ENCODE results near the gene TPX2. TPM values are rescaled to one million over a fixed set of nuclear protein-coding genes. Genes with fewer than 3 reads are reported as not detected.

The TPX2 gene
- total RNA-seq, 1 donor from 2014 or later: 44.7 TPM

- Mint-ChIP-seq H3K36me3 (ENCODE audit: unreplicated experiment) (no peaks in the 10 kb centered on the region), H3K27ac (ENCODE audit: unreplicated experiment) (no peak overlapping the region), H3K9me3 (ENCODE audit: unreplicated experiment) (no peaks in the 10 kb centered on the region), H3K27me3 (ENCODE audit: unreplicated experiment) (no peaks in the 10 kb centered on the region), H3K4me3 (ENCODE audit: unreplicated experiment) (no peak overlapping the region), H3K4me1 (ENCODE audit: low read depth, unreplicated experiment) (peaks cover 13% of the 10 kb centered on the region)
- no peak for TF ChIP-seq CTCF (IDR thresholded peaks at IDR 0.05; ENCODE audit: partially characterized antibody, unreplicated experiment)
- no peak for DNase-seq
Observed at GRCh38 chr20:31747640-31748039, 8.6 kb downstream of the TPX2 start.

- no peak overlapping the region for H3K4me3 Mint-ChIP-seq (ENCODE audit: unreplicated experiment)
- H3K27ac Mint-ChIP-seq (ENCODE audit: unreplicated experiment): no peak overlapping the region
- no peak for DNase-seq
- TF ChIP-seq CTCF (IDR thresholded peaks at IDR 0.05; ENCODE audit: partially characterized antibody, unreplicated experiment): no peak
- no peaks in the 10 kb centered on the region for H3K9me3 Mint-ChIP-seq (ENCODE audit: unreplicated experiment)
- H3K36me3 Mint-ChIP-seq (ENCODE audit: unreplicated experiment): no peaks in the 10 kb centered on the region
- H3K27me3 Mint-ChIP-seq (ENCODE audit: unreplicated experiment): no peaks in the 10 kb centered on the region
- peaks cover 13% of the 10 kb centered on the region for H3K4me1 Mint-ChIP-seq (ENCODE audit: low read depth, unreplicated experiment)
Observed at GRCh38 chr20:31749223-31749622, 10.1 kb downstream of the TPX2 start.

GRCh38 chr20:31751126-31751525 is 12.0 kb downstream of the TPX2 start:
- Mint-ChIP-seq H3K4me1 (ENCODE audit: low read depth, unreplicated experiment) (peaks cover 12% of the 10 kb centered on the region), H3K27ac (ENCODE audit: unreplicated experiment) (no peak overlapping the region), H3K9me3 (ENCODE audit: unreplicated experiment) (no peaks in the 10 kb centered on the region), H3K27me3 (ENCODE audit: unreplicated experiment) (no peaks in the 10 kb centered on the region), H3K36me3 (ENCODE audit: unreplicated experiment) (no peaks in the 10 kb centered on the region), H3K4me3 (ENCODE audit: unreplicated experiment) (no peak overlapping the region)
- no peak for DNase-seq
- no peak for TF ChIP-seq CTCF (IDR thresholded peaks at IDR 0.05; ENCODE audit: partially characterized antibody, unreplicated experiment)

- Mint-ChIP-seq H3K4me1 (ENCODE audit: low read depth, unreplicated experiment) (no peaks in the 10 kb centered on the region), H3K36me3 (ENCODE audit: unreplicated experiment) (no peaks in the 10 kb centered on the region), H3K27ac (ENCODE audit: unreplicated experiment) (no peak overlapping the region), H3K9me3 (ENCODE audit: unreplicated experiment) (no peaks in the 10 kb centered on the region), H3K4me3 (ENCODE audit: unreplicated experiment) (no peak overlapping the region), H3K27me3 (ENCODE audit: unreplicated experiment) (no peaks in the 10 kb centered on the region)
- no peak for TF ChIP-seq CTCF (IDR thresholded peaks at IDR 0.05; ENCODE audit: partially characterized antibody, unreplicated experiment)
- DNase-seq: no peak
Observed at GRCh38 chr20:31757254-31757653, 18.2 kb downstream of the TPX2 start.

- Mint-ChIP-seq H3K27me3 (ENCODE audit: unreplicated experiment) (no peaks in the 10 kb centered on the region), H3K9me3 (ENCODE audit: unreplicated experiment) (peaks cover 2% of the 10 kb centered on the region), H3K27ac (ENCODE audit: unreplicated experiment) (no peak overlapping the region), H3K4me3 (ENCODE audit: unreplicated experiment) (no peak overlapping the region), H3K36me3 (ENCODE audit: unreplicated experiment) (no peaks in the 10 kb centered on the region), H3K4me1 (ENCODE audit: low read depth, unreplicated experiment) (no peaks in the 10 kb centered on the region)
- TF ChIP-seq CTCF (IDR thresholded peaks at IDR 0.05; ENCODE audit: partially characterized antibody, unreplicated experiment): no peak
- no peak for DNase-seq
Observed at GRCh38 chr20:31758521-31758920, 19.4 kb downstream of the TPX2 start.

Data from glutamatergic neuron (in vitro differentiated cells).